ENCODE results near the gene ROR1. TPM values are rescaled to one million over a fixed set of nuclear protein-coding genes. Genes with fewer than 3 reads are reported as not detected.

The ROR1 gene
- total and polyA plus RNA-seq, 7 experiments from 2014 or later: 0.07 to 0.22 (median 0.16) TPM; not detected in 4

DNA sequence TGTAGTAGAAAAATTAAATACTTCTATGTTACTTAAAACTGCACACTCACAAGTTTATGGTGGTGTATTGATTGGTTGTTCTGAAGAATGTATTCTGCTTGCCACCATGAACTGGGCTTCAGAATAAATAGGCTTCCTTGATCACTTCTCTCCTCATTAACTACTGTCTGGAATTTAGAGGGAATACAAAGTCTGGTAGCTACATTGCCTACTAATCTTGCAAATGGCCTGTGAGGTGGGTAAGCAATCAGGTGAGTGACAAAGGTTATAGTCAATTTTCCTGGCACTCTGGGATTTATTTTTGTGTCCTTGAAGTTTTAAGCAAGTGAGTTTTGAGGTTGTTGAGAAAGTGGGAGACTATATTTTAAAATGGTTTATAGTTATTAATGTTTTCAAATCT is 101.8 kb downstream of the ROR1 start:
- H3K27ac Mint-ChIP-seq: no peak overlapping the region
- no peak for ATAC-seq
- ChIA-PET CTCF (no interaction called here), POLR2A (no interaction called here)
- peaks cover 0 to 11% (median 5%) of the 10 kb centered on the region in 5 donors for H3K27me3 Mint-ChIP-seq
- Histone ChIP-seq H3K4me3 (ENCODE audit: low read length) (no peak overlapping the region), H3K9me3 (ENCODE audit: control insufficient read depth in 2 of 3, low read length in 3 of 3) (no peaks in the 10 kb centered on the region), H3K36me3 (ENCODE audit: control insufficient read depth in 2 of 3, insufficient read depth in 3 of 3, low read length in 3 of 3) (no peaks in the 10 kb centered on the region), H3K27me3 (ENCODE audit: control insufficient read depth in 2 of 2, insufficient read depth in 2 of 2, low read length in 2 of 2) (no peaks in the 10 kb centered on the region), H3K27ac (ENCODE audit: low read depth, low read length) (no peak overlapping the region), H3K4me1 (ENCODE audit: control insufficient read depth in 2 of 2, insufficient read depth in 2 of 2, low read length in 2 of 2) (no peaks in the 10 kb centered on the region)
- no peak overlapping the region for H3K4me3 Mint-ChIP-seq
- intact Hi-C loops (cut with micrococcal nuclease): no loop called here
- no peaks in the 10 kb centered on the region for H3K4me1 Mint-ChIP-seq
- no peaks in the 10 kb centered on the region for H3K36me3 Mint-ChIP-seq
- H3K9me3 Mint-ChIP-seq: no peaks in the 10 kb centered on the region
- no peak for DNase-seq

DNA sequence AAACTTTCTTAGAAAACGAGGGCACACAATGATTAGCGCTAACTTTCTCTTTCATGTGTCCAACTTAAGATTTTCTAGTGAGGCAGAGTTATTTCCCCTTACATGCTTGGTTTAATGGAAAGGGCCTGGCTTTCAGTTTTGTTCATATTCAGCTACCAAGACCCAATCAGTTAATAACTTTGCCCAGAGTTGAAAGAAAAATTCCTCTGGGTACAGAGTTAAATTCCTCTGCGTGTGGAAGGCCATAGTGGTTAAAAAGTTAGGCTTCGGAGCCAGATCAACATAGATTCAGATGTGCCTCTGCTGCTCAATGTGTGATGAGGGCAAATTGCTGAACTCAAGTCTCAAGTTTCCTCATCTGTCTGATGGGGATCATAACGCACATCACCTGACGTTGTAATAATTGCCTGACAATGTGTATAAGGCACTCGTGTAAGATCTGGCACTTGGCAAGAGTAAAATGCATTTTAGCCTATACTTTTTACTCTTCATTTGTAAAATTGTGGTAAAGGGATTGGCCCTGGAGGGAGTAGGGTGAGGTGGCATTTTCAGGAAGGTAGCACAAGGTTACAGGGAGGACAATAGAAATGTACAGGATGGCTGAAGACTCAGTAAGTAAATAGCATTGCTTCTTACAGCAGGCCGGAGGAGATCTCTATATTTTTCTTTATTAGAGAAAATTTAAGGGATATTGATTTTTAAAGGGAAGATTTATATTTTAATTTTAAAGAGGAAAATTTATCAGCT is 103.4 kb downstream of the ROR1 start:
- Histone ChIP-seq H3K9me3 (ENCODE audit: control insufficient read depth in 2 of 3, low read length in 3 of 3) (no peaks in the 10 kb centered on the region), H3K27ac (ENCODE audit: low read depth, low read length) (no peak overlapping the region), H3K27me3 (ENCODE audit: control insufficient read depth in 2 of 2, insufficient read depth in 2 of 2, low read length in 2 of 2) (no peaks in the 10 kb centered on the region), H3K36me3 (ENCODE audit: control insufficient read depth in 2 of 3, insufficient read depth in 3 of 3, low read length in 3 of 3) (no peaks in the 10 kb centered on the region), H3K4me3 (ENCODE audit: low read length) (no peak overlapping the region), H3K4me1 (ENCODE audit: control insufficient read depth in 2 of 2, insufficient read depth in 2 of 2, low read length in 2 of 2) (no peaks in the 10 kb centered on the region)
- POLR2A ChIA-PET: no interaction called here
- no peak for ATAC-seq
- H3K27me3 Mint-ChIP-seq: peaks cover 0 to 11% (median 5%) of the 10 kb centered on the region in 5 donors
- DNase-seq: no peak
- intact Hi-C loops (cut with micrococcal nuclease): no loop called here
- H3K4me1 Mint-ChIP-seq: no peaks in the 10 kb centered on the region
- no peak overlapping the region for H3K4me3 Mint-ChIP-seq
- CTCF ChIA-PET: no interaction called here
- peaks cover 0 to 2% (median 0%) of the 10 kb centered on the region in 11 donors for H3K9me3 Mint-ChIP-seq
- no peaks in the 10 kb centered on the region for H3K36me3 Mint-ChIP-seq
- no peak overlapping the region for H3K27ac Mint-ChIP-seq

DNA sequence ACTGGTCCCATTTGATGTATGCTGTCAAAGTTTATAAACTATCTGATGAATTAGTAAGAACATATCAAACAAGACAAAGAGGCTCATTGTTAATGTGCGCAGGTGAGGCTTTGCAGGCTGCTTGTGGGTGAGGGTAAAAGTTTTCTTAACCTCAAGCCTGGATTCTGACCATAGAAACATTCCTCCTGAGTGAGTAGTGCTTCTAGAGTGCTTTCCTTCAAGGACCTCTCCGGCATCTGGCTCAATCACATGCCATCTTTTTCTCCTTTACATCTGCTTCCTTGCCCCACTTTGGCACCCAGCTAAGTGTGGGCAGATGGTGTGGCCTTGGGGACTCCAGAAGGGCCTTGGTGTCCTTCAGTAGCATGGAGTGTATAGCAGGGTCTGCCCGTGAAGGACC is 104.0 kb downstream of the ROR1 start:
- no peaks in the 10 kb centered on the region for H3K4me1 Mint-ChIP-seq
- H3K9me3 Mint-ChIP-seq: peaks cover 0 to 2% (median 0%) of the 10 kb centered on the region in 11 donors
- Histone ChIP-seq H3K27me3 (ENCODE audit: control insufficient read depth in 2 of 2, insufficient read depth in 2 of 2, low read length in 2 of 2) (no peaks in the 10 kb centered on the region), H3K9me3 (ENCODE audit: control insufficient read depth in 2 of 3, low read length in 3 of 3) (no peaks in the 10 kb centered on the region), H3K36me3 (ENCODE audit: control insufficient read depth in 2 of 3, insufficient read depth in 3 of 3, low read length in 3 of 3) (no peaks in the 10 kb centered on the region), H3K4me1 (ENCODE audit: control insufficient read depth in 2 of 2, insufficient read depth in 2 of 2, low read length in 2 of 2) (no peaks in the 10 kb centered on the region), H3K27ac (ENCODE audit: low read depth, low read length) (no peak overlapping the region), H3K4me3 (ENCODE audit: low read length) (no peak overlapping the region)
- no peak overlapping the region for H3K27ac Mint-ChIP-seq
- ChIA-PET CTCF (no interaction called here), POLR2A (no interaction called here)
- H3K27me3 Mint-ChIP-seq: peaks cover 0 to 11% (median 5%) of the 10 kb centered on the region in 5 donors
- intact Hi-C loops (cut with micrococcal nuclease): no loop called here
- no peak overlapping the region for H3K4me3 Mint-ChIP-seq
- no peaks in the 10 kb centered on the region for H3K36me3 Mint-ChIP-seq
- DNase-seq (no peak), ATAC-seq (no peak)

DNA sequence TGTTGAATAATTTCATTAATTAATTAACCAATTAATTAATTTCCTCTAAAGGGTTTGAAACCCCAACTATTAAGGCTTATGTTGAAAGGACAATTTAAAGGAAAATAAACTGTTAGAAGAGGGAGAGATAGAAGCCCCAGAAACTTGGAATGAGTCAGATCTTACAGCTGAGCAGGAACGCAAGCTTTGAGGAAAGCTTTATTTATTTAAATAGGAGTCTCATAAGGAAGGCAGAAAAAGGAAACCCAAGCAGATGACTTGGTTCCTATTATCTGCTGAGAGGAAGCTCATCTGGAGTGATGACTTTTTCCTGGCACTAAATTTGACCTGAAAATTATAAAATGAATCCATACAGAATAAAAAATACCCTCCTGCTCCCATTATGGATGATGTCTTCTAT is 105.1 kb downstream of the ROR1 start:
- CTCF ChIA-PET: no interaction called here
- no peaks in the 10 kb centered on the region for H3K9me3 ChIP-seq (ENCODE audit: control insufficient read depth in 2 of 3, low read length in 3 of 3)
- no peak overlapping the region for H3K4me3 ChIP-seq (ENCODE audit: low read length)
- H3K4me1 Mint-ChIP-seq: no peaks in the 10 kb centered on the region
- intact Hi-C loops (cut with micrococcal nuclease): no loop called here
- H3K36me3 ChIP-seq (ENCODE audit: control insufficient read depth in 2 of 3, insufficient read depth in 3 of 3, low read length in 3 of 3): no peaks in the 10 kb centered on the region
- peaks cover 0 to 9% (median 5%) of the 10 kb centered on the region in 5 donors for H3K27me3 Mint-ChIP-seq
- no peaks in the 10 kb centered on the region for H3K36me3 Mint-ChIP-seq
- POLR2A ChIA-PET: no interaction called here
- no peaks in the 10 kb centered on the region for H3K27me3 ChIP-seq (ENCODE audit: control insufficient read depth in 2 of 2, insufficient read depth in 2 of 2, low read length in 2 of 2)
- ATAC-seq (no peak), DNase-seq (no peak)
- no peak overlapping the region for H3K27ac ChIP-seq (ENCODE audit: low read depth, low read length)
- H3K27ac Mint-ChIP-seq: no peak overlapping the region
- H3K4me1 ChIP-seq (ENCODE audit: control insufficient read depth in 2 of 2, insufficient read depth in 2 of 2, low read length in 2 of 2): no peaks in the 10 kb centered on the region
- H3K4me3 Mint-ChIP-seq: no peak overlapping the region
- peaks cover 0 to 2% (median 0%) of the 10 kb centered on the region in 11 donors for H3K9me3 Mint-ChIP-seq

DNA sequence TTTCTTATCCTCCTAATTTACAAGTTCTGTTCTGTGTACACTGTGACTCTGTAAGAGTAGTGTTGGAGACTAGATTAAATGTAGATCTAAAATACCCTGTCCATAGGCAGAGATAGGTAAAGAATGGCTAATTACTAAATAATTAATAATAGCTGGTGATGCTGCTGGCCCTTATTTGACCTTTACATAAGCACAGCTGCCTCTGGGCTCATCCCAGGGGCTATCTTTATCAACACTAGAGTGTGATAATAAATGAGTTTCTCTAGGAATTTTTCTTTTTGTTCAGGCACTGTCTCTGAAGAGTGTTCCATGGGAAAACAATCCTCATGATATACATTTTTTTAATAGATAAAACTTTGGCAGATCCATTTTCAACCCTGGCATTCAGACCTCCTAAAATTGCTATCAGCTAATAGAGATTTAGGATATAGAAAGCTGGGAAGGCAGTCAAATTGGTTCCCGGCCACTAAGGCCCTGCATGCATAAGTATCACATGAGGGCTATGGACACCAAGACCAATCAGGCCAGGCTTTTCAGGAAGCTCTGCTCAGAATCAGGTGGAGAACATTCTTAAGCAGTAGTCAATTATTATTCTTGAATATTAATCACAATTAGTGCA is 107.2 kb downstream of the ROR1 start:
- H3K27me3 Mint-ChIP-seq: peaks cover 0 to 9% (median 3%) of the 10 kb centered on the region in 5 donors
- intact Hi-C loops (cut with micrococcal nuclease): no loop called here
- H3K9me3 Mint-ChIP-seq: peaks cover 0 to 2% (median 0%) of the 10 kb centered on the region in 11 donors
- Histone ChIP-seq H3K4me1 (ENCODE audit: control insufficient read depth in 2 of 2, insufficient read depth in 2 of 2, low read length in 2 of 2) (no peaks in the 10 kb centered on the region), H3K4me3 (ENCODE audit: low read length) (no peak overlapping the region), H3K27me3 (ENCODE audit: control insufficient read depth in 2 of 2, insufficient read depth in 2 of 2, low read length in 2 of 2) (no peaks in the 10 kb centered on the region), H3K36me3 (ENCODE audit: control insufficient read depth in 2 of 3, insufficient read depth in 3 of 3, low read length in 3 of 3) (no peaks in the 10 kb centered on the region), H3K27ac (ENCODE audit: low read depth, low read length) (no peak overlapping the region), H3K9me3 (ENCODE audit: control insufficient read depth in 2 of 3, low read length in 3 of 3) (no peaks in the 10 kb centered on the region)
- ATAC-seq: no peak
- H3K27ac Mint-ChIP-seq: no peak overlapping the region
- ChIA-PET CTCF (no interaction called here), POLR2A (no interaction called here)
- no peaks in the 10 kb centered on the region for H3K36me3 Mint-ChIP-seq
- DNase-seq: no peak
- H3K4me1 Mint-ChIP-seq: no peaks in the 10 kb centered on the region
- H3K4me3 Mint-ChIP-seq: no peak overlapping the region

DNA sequence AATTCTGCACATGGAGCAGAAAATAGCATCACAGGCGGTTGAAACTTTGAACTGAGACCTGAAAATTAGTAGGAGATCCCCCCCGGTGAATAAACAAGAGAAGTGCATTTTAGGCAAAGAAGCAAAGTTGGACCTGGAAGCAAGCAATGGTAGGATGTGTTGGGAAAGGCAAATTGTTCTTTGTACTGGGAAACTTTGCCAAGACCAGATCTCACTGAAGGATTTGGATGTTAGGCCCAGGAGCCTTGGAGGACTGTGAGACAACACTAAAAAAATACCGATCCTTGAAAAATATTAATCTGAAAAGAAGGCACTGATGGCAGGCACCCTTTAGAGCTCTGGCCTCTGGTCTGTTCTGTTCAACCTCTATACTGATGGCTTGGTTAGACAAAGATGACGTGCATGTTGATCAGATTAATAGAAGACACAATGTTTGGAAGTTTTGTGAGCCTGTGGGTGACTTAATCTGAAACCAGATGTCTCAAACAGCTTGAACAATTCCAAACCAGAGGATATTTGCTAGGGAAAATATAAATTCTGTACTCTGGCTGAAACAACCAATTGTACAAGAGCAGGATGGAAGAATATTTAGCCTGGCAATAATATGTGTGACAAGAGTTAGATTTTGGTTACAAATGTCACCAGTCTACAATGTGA is 108.4 kb downstream of the ROR1 start:
- CTCF ChIA-PET: no interaction called here
- DNase-seq: no peak

More for the DNA sequence above, 108.4 kb downstream of the ROR1 start:
- Mint-ChIP-seq H3K4me1 (no peaks in the 10 kb centered on the region), H3K27me3 (peaks cover 0 to 9% (median 2%) of the 10 kb centered on the region in 5 donors), H3K36me3 (no peaks in the 10 kb centered on the region), H3K4me3 (no peak overlapping the region), H3K9me3 (peaks cover 0 to 2% (median 0%) of the 10 kb centered on the region in 11 donors), H3K27ac (no peak overlapping the region)
- Histone ChIP-seq H3K4me1 (ENCODE audit: control insufficient read depth in 2 of 2, insufficient read depth in 2 of 2, low read length in 2 of 2) (no peaks in the 10 kb centered on the region), H3K9me3 (ENCODE audit: control insufficient read depth in 2 of 3, low read length in 3 of 3) (no peaks in the 10 kb centered on the region), H3K27me3 (ENCODE audit: control insufficient read depth in 2 of 2, insufficient read depth in 2 of 2, low read length in 2 of 2) (no peaks in the 10 kb centered on the region), H3K27ac (ENCODE audit: low read depth, low read length) (no peak overlapping the region), H3K4me3 (ENCODE audit: low read length) (no peak overlapping the region), H3K36me3 (ENCODE audit: control insufficient read depth in 2 of 3, insufficient read depth in 3 of 3, low read length in 3 of 3) (no peaks in the 10 kb centered on the region)
- no peak for ATAC-seq
- POLR2A ChIA-PET: no interaction called here
- intact Hi-C loops (cut with micrococcal nuclease): no loop called here
